ENCODE measurements around the gene RAB11FIP4.

- TF ChIP-seq TBP (IDR thresholded peaks at IDR 0.05; ENCODE audit: low read depth, low read length) (no peak), POLR2AphosphoS5 (IDR thresholded peaks at IDR 0.05; ENCODE audit: low read depth, low read length) (no peak), EZH2 (IDR thresholded peaks at IDR 0.05; ENCODE audit: low read depth, low read length, severe bottlenecking) (no peak), POLR2A (IDR thresholded peaks at IDR 0.05; ENCODE audit: control extremely low read depth in 1 of 2, low read depth in 2 of 2, low read length in 2 of 2) (no peak), TAF1 (IDR thresholded peaks at IDR 0.05; ENCODE audit: low read depth, low read length) (no peak)
- TF ChIP-seq, protein P1, sequence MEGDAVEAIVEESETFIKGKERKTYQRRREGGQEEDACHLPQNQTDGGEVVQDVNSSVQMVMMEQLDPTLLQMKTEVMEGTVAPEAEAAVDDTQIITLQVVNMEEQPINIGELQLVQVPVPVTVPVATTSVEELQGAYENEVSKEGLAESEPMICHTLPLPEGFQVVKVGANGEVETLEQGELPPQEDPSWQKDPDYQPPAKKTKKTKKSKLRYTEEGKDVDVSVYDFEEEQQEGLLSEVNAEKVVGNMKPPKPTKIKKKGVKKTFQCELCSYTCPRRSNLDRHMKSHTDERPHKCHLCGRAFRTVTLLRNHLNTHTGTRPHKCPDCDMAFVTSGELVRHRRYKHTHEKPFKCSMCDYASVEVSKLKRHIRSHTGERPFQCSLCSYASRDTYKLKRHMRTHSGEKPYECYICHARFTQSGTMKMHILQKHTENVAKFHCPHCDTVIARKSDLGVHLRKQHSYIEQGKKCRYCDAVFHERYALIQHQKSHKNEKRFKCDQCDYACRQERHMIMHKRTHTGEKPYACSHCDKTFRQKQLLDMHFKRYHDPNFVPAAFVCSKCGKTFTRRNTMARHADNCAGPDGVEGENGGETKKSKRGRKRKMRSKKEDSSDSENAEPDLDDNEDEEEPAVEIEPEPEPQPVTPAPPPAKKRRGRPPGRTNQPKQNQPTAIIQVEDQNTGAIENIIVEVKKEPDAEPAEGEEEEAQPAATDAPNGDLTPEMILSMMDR (IDR thresholded peaks at IDR 0.05; ENCODE audit: control extremely low read depth in 1 of 3, insufficient read depth in 1 of 3, low read depth in 1 of 3, low read length in 3 of 3): no peak
- TF ChIP-seq, protein P2, sequence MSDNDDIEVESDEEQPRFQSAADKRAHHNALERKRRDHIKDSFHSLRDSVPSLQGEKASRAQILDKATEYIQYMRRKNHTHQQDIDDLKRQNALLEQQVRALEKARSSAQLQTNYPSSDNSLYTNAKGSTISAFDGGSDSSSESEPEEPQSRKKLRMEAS (IDR thresholded peaks at IDR 0.05): no peak
These were observed 187.8 kb downstream of the RAB11FIP4 start for GRCh38 chr17:31579265-31579664.
